ENCODE measurements around the gene XRCC4. TPM values are rescaled to one million over a fixed set of nuclear protein-coding genes. Genes with fewer than 3 reads are reported as not detected.

Gene XRCC4
- total and polyA plus RNA-seq, 2 of the 8 experiments (the other 6 are each of a cell fraction or from before 2014, with no cell fraction given): 3.0 to 8.3 TPM

DNA sequence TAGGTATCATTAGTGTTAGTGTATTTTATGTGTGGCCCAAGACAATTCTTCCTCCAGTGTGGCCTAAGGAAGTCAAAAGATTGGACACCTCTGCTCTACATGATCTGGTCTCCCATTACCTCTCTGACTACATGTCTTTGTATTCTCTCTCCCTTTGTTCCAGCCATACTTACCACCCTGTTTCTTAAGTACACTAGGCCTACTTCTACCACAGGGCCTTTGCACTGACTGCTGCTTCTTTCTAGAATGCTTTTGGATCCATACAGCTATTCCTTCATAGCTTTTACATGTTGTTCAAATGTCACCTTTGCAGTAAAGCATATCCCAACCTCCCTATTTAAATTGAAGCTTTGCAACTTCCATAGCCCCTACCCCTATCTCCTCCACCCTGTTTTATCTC, 5.4 kb downstream of the XRCC4 start (continued):
- no peak for TF ChIP-seq E2F6 (IDR thresholded peaks at IDR 0.05)
